Liver (tissue), 3 donors: ENCODE results near the gene CLDN6.

Source experiments
- CTCF ChIP-seq: fragments of 150-350 bp; IDR thresholded peaks from 2 replicates; pipeline ENCODE4 v1.5.1; 2017; ENCODE audit warnings: improper control_type of control experiment, low read depth, low read length; ENCODE audit not compliant: missing input control
- GABPA ChIP-seq, 2 donors: IDR thresholded peaks in 1 of 2; conservative IDR thresholded peaks in 1 of 2; 2 replicates each; pipeline ENCODE4 v1.6.1; 2016; ENCODE audit warnings: antibody characterized with exemption in 2 of 2, mild to moderate bottlenecking in 1 of 2, moderate library complexity in 1 of 2
- MAX ChIP-seq: IDR thresholded peaks from 2 replicates; pipeline ENCODE4 v1.6.1; 2016; ENCODE audit warnings: antibody characterized with exemption
- NR2F2 ChIP-seq: IDR thresholded peaks from 2 replicates; pipeline ENCODE4 v1.6.1; 2016; ENCODE audit warnings: antibody characterized with exemption
- RAD21 ChIP-seq, 2 donors: IDR thresholded peaks; 2 replicates each; pipeline ENCODE4 v1.6.1; 2016; ENCODE audit warnings: antibody characterized with exemption in 2 of 2, mild to moderate bottlenecking in 2 of 2
- RXRA ChIP-seq, 2 donors: IDR thresholded peaks; 2 replicates each; pipeline ENCODE4 v1.6.1; 2017 to 2018; ENCODE audit warnings: antibody characterized with exemption in 2 of 2, mild to moderate bottlenecking in 1 of 2
- TF ChIP-seq, protein P1 (sequence below): IDR thresholded peaks from 2 replicates; pipeline ENCODE4 v1.6.1; 2016; ENCODE audit warnings: antibody characterized with exemption
- donor health status: healthy.
- donor health status: healthy.

DNA sequence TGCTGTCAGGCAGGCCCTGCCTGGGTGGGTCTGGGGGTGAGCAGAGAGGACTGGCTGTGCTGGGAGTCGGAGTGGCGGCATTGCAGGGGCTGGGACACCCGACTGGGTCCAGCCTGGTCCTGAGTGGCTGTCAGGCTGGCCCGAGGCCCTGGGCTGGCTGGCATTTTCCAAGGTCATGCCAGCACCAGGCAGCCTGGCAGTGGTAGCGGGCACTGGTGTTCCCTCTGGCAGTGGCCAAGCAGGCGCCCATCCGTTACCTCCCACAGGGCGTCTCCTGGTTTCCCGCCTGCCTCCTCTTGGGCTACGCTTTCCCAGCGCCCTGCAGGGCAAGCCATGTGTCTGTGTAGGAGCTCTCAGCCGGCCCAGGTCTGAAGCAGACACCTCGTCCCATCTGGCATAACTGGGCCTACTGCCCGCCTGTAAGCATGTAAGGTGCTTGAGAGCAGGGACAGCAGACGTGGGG is 32.1 kb downstream of the CLDN6 start:
- TF ChIP-seq CTCF: no peak
- no peak for TF ChIP-seq MAX
- no peak for TF ChIP-seq NR2F2
- TF ChIP-seq, protein P1, sequence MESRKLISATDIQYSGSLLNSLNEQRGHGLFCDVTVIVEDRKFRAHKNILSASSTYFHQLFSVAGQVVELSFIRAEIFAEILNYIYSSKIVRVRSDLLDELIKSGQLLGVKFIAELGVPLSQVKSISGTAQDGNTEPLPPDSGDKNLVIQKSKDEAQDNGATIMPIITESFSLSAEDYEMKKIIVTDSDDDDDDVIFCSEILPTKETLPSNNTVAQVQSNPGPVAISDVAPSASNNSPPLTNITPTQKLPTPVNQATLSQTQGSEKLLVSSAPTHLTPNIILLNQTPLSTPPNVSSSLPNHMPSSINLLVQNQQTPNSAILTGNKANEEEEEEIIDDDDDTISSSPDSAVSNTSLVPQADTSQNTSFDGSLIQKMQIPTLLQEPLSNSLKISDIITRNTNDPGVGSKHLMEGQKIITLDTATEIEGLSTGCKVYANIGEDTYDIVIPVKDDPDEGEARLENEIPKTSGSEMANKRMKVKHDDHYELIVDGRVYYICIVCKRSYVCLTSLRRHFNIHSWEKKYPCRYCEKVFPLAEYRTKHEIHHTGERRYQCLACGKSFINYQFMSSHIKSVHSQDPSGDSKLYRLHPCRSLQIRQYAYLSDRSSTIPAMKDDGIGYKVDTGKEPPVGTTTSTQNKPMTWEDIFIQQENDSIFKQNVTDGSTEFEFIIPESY: no peak
- no peak for TF ChIP-seq RXRA (IDR thresholded peaks at IDR 0.05)
- no peak for TF ChIP-seq GABPA (IDR thresholded peaks at IDR 0.05 in 1 of 2, conservative IDR thresholded peaks at IDR 0.05 in 1 of 2)
- no peak for TF ChIP-seq RAD21 (IDR thresholded peaks at IDR 0.05)
